K562 (cell line): ENCODE data around the gene KIF26B. TPM values are rescaled to one million over a fixed set of nuclear protein-coding genes. Genes with fewer than 3 reads are reported as not detected.

ENCODE experiments used
- ATAC-seq: fragments of 200-7000 bp; cut with Tn5 transposase; 3 replicates; pipeline ENCODE4 v1.9.1; 2020; ENCODE audit warnings: moderate library complexity
- BruUV-seq: library from RNA; stranded (reverse); fragments of 400-500 nt; replicated peaks from 2 replicates; lab custom pipeline; 2021; lab: Mats Ljungman, UMichigan
- CTCF ChIA-PET: fragments of 300-600 bp; formaldehyde crosslinking; extraction: SDS; loops from one replicate; lab custom pipeline; 2021; ENCODE audit warnings: low intra/inter-chr PET ratio; lab: Yijun Ruan, JAX
- POLR2A ChIA-PET: fragments of 300-600, 350-650 bp; sonication (Branson Sonifier 250); formaldehyde crosslinking; extraction: SDS; loops from one replicate; lab custom pipeline; 2021; ENCODE audit warnings: antibody characterized with exemption, inconsistent platforms; lab: Yijun Ruan, JAX
- DNase-seq, 4 experiments: peaks; one replicate each; pipeline versions ENCODE4 v3.0.0 to v3.0.0-alpha.2; 2011 to 2018; ENCODE audit warnings: low spot score in 3 of 4, mixed read lengths in 3 of 4; ENCODE audit errors: extremely low read depth in 1 of 4
- FAIRE-seq: peaks from 2 replicates; lab custom pipeline; 2011; peaks lifted over from hg19 to GRCh38; lab: Jason Lieb, UNC
- H2AFZ ChIP-seq: 2 replicates; pipeline ENCODE4 v1.6.0; 2011; ENCODE audit warnings: low read depth, low read length, control low read depth, inconsistent platforms
- H3K27ac ChIP-seq: fragments of 200-600 bp; 3 replicates; pipeline ENCODE4 v1.8.0; 2011; ENCODE audit warnings: low read depth, mild to moderate bottlenecking, control low read depth, inconsistent platforms, low read length, moderate library complexity, mixed read lengths; ENCODE audit errors: extremely low read depth
- H3K27me3 ChIP-seq, 2 experiments: fragments of 300-600 bp in 1 of 2; 2 replicates in 1 of 2; 3 replicates in 1 of 2; pipeline versions ENCODE4 v1.6.0 to v1.8.0; 2011; ENCODE audit warnings: inconsistent platforms in 2 of 2, low read length in 2 of 2, mild to moderate bottlenecking in 1 of 2, mixed read lengths in 1 of 2, moderate library complexity in 1 of 2; ENCODE audit not compliant: control insufficient read depth in 2 of 2, insufficient read depth in 2 of 2
- H3K36me3 ChIP-seq: fragments of 300-600 bp; 3 replicates; pipeline ENCODE4 v1.8.0; 2011; ENCODE audit warnings: mild to moderate bottlenecking, low read length, inconsistent platforms; ENCODE audit not compliant: control insufficient read depth, insufficient read depth
- H3K4me1 ChIP-seq, 2 experiments: fragments of 200-600 bp in 1 of 2; replicated peaks in 1 of 2; 2 replicates in 1 of 2; 3 replicates in 1 of 2; pipeline versions ENCODE4 v1.5.1 to v1.8.0; 2011; ENCODE audit warnings: inconsistent platforms in 2 of 2, low read length in 2 of 2, mild to moderate bottlenecking in 1 of 2, mixed read lengths in 1 of 2, moderate library complexity in 1 of 2; ENCODE audit not compliant: control insufficient read depth in 2 of 2, insufficient read depth in 2 of 2
- H3K4me2 ChIP-seq: 2 replicates; pipeline ENCODE4 v1.6.1; 2011; ENCODE audit warnings: low read length, control low read depth, inconsistent platforms, mixed read lengths; ENCODE audit not compliant: insufficient read depth
- H3K4me3 ChIP-seq: fragments of 200-600 bp; sonication (generic), shearing (Covaris generic); 2 replicates; pipeline ENCODE4 v1.5.1; 2016; ENCODE audit warnings: control low read depth, inconsistent platforms
- H3K79me2 ChIP-seq: fragments of 200-600 bp; 3 replicates; pipeline ENCODE4 v1.8.0; 2011; ENCODE audit warnings: low read length, inconsistent platforms; ENCODE audit not compliant: control insufficient read depth, insufficient read depth
- H3K9ac ChIP-seq, 2 experiments: 2 replicates each; pipeline versions ENCODE4 v1.6.0 to v1.6.1; 2011; ENCODE audit warnings: low read depth in 2 of 2, low read length in 2 of 2, control low read depth in 1 of 2, inconsistent platforms in 1 of 2, mild to moderate bottlenecking in 1 of 2, mixed read lengths in 1 of 2; ENCODE audit not compliant: insufficient read depth in 1 of 2
- H3K9me1 ChIP-seq: one replicate; pipeline ENCODE4 v1.6.0; 2011; ENCODE audit warnings: inconsistent platforms, mild to moderate bottlenecking, low read length, moderate library complexity; ENCODE audit not compliant: control insufficient read depth, insufficient read depth
- H3K9me3 ChIP-seq: replicated peaks from 2 replicates; pipeline ENCODE4 v1.5.1; 2011; ENCODE audit warnings: low read depth, low read length, inconsistent platforms; ENCODE audit not compliant: control insufficient read depth, insufficient read depth
- H4K20me1 ChIP-seq: replicated peaks from 2 replicates; pipeline ENCODE4 v1.6.1; 2011; ENCODE audit warnings: low read length, inconsistent platforms, mixed read lengths; ENCODE audit not compliant: control insufficient read depth, insufficient read depth
- C11orf30 ChIP-seq: fragments of 450-650 bp; IDR thresholded peaks from 2 replicates; pipeline ENCODE4 v1.6.1; 2016; ENCODE audit warnings: low read depth, mild to moderate bottlenecking
- MAFF ChIP-seq: IDR thresholded peaks from 2 replicates; pipeline ENCODE4 v1.6.1; 2012; ENCODE audit warnings: low read length, improper control_type of control experiment
- MAFG ChIP-seq: fragments of 450-650 bp; conservative IDR thresholded peaks from 2 replicates; pipeline ENCODE4 v1.6.1; 2016; ENCODE audit warnings: missing genetic modification characterization, missing compliant biosample characterization
- NRF1 ChIP-seq, 2 experiments: fragments of 450-650 bp; IDR thresholded peaks in 1 of 2; conservative IDR thresholded peaks in 1 of 2; 2 replicates each; pipeline ENCODE4 v1.6.1; 2014; ENCODE audit warnings: mild to moderate bottlenecking in 2 of 2
- SUPT5H ChIP-seq: fragments of 450-650 bp; IDR thresholded peaks from 2 replicates; pipeline ENCODE4 v1.6.1; 2016
- TFAM ChIP-seq: fragments of 250-450 bp; sonication (Bioruptor Pico); conservative IDR thresholded peaks from 2 replicates; pipeline ENCODE4 v1.5.0; 2021; ENCODE audit warnings: mild to moderate bottlenecking, moderate library complexity
- ZNF124 ChIP-seq: sonication (generic); formaldehyde crosslinking; IDR thresholded peaks from 2 replicates; pipeline ENCODE4 v1.8.1; 2022; ENCODE audit warnings: missing genetic modification reagents
- ZNF134 ChIP-seq: fragments of 250-450 bp; sonication (Bioruptor Pico); conservative IDR thresholded peaks from 2 replicates; pipeline ENCODE4 v1.4.0; 2020
- ZNF316 ChIP-seq: fragments of 450-650 bp; IDR thresholded peaks from 2 replicates; pipeline ENCODE4 v1.6.1; 2016
- ZNF644 ChIP-seq: fragments of 200-800 bp; sonication (Bioruptor generic); IDR thresholded peaks from 2 replicates; pipeline ENCODE4 v1.6.1; 2016; ENCODE audit warnings: low read depth, missing genetic modification characterization, missing compliant biosample characterization
- WGBS: fragments of 100-300 bp; shearing (Covaris generic); methylation state at CpG from one replicate; pipeline ENCODE4 v1.1.6; 2016; ENCODE audit warnings: low coverage, mixed read lengths; ENCODE audit not compliant: insufficient coverage; ENCODE audit errors: missing lambda C conversion rate; 5-methylcytosine and 5-hydroxymethylcytosine counted together
- in situ Hi-C: fragments of 300-500 bp; cut with MboI; formaldehyde crosslinking; loops from 4 replicates; pipeline ENCODE4 v1.15.0; 2018; ENCODE audit warnings: inconsistent platforms, mixed read lengths
- intact Hi-C: fragments of 100-400 bp; cut with micrococcal nuclease; formaldehyde crosslinking; loops from 2 replicates; pipeline ENCODE4 v1.14.2; 2022
- polyA plus RNA-seq, 8 experiments: library from polyadenylated mRNA; depleted of rRNA in 4 of 8; stranded (reverse) in 5 of 8; unstranded in 3 of 8; fragments of >200 nt; fragmentation: Nextera tagmentation in 2 of 8; fragmentation: Illumina TruSeq in 1 of 8; extraction: Ambion mirVana in 2 of 8; extraction: Trizol in 1 of 8; gene quantifications; 2 replicates each; pipeline versions ENCODE4 v1.2.1 to v1.2.3, GENCODE V29; 2011 to 2014; ENCODE audit warnings: inconsistent platforms in 1 of 8, missing spikeins in 1 of 8
- total RNA-seq, 7 experiments: library from RNA; depleted of rRNA in 6 of 7; stranded (reverse); fragments of >200 nt in 6 of 7; fragmentation: Illumina TruSeq in 2 of 7; extraction: Trizol in 2 of 7; gene quantifications; 2 replicates each; pipeline versions ENCODE4 v1.2.1 to v1.2.3, GENCODE V29; 2011 to 2021; ENCODE audit warnings: low replicate concordance in 1 of 7

Gene KIF26B
- total and polyA plus RNA-seq, 9 of the 15 experiments (the other 6 are each of a cell fraction or from before 2014, with no cell fraction given), result 0.02 to 0.08 (median 0.03) TPM; not detected in 6

- WGBS, result 3% methylated on average over 2 of the region's 2 CpGs
- Histone ChIP-seq H3K4me2 (no peak overlapping the region), H3K27me3 (peaks cover 33 to 69% of the 10 kb centered on the region in 2 experiments), H3K4me1 (no peaks in the 10 kb centered on the region), H4K20me1 (no peaks in the 10 kb centered on the region), H3K36me3 (no peaks in the 10 kb centered on the region), H2AFZ (no peak overlapping the region), H3K9ac (no peak overlapping the region), H3K79me2 (no peaks in the 10 kb centered on the region), H3K9me3 (no peaks in the 10 kb centered on the region), H3K27ac (no peak overlapping the region), H3K9me1 (no peaks in the 10 kb centered on the region), H3K4me3 (no peak overlapping the region)
- DNase-seq, result no peak
- no peak for FAIRE-seq
- CTCF ChIA-PET, result no interaction called here
- POLR2A ChIA-PET, result interaction anchor here (1.2 kb wide), 1 partner anchor 13 kb away, joined by 4 read pairs; no protein-coding TSS in a partner anchor
- BruUV-seq, result no TSS peak
- intact Hi-C loops, result no loop called here
- no peak for ATAC-seq
- no peak for TF ChIP-seq ZNF644
- no peak for TF ChIP-seq ZNF134 (CRISPR knock-in tag)
- peak; percentile 70; the same call in 1 of the 2 replicates for TF ChIP-seq C11orf30
- TF ChIP-seq MAFF, result peak; percentile 24; the same call in 1 of the 2 replicates
- no peak for TF ChIP-seq NRF1 (conservative IDR thresholded peaks at IDR 0.05 in 1 of 2, IDR thresholded peaks at IDR 0.05 in 1 of 2)
- TF ChIP-seq MAFG (tag), result peak; percentile 61
- no peak for TF ChIP-seq TFAM
- peak; percentile 82 for TF ChIP-seq ZNF316
- TF ChIP-seq SUPT5H, result no peak
- TF ChIP-seq ZNF124, result no peak
- in situ Hi-C loops, result no loop called here
Measured at GRCh38 chr1:245407983-245408382, 253.2 kb downstream of the KIF26B start.
